ENCODE measurements around the gene TCL1B. TPM values are rescaled to one million over a fixed set of nuclear protein-coding genes. Genes with fewer than 3 reads are reported as not detected.

TCL1B gene
- total RNA-seq, 1 donor from 2014 or later = not detected

- Histone ChIP-seq H3K4me1 (ENCODE audit: insufficient read depth, low read length) (no peaks in the 10 kb centered on the region), H3K27me3 (ENCODE audit: insufficient read depth, low read length) (no peaks in the 10 kb centered on the region), H4K20me1 (ENCODE audit: insufficient read depth, low read length) (no peaks in the 10 kb centered on the region), H3K9me3 (ENCODE audit: insufficient read depth, low read depth, low read length) (no peaks in the 10 kb centered on the region), H3K36me3 (ENCODE audit: insufficient read depth, low read length) (no peaks in the 10 kb centered on the region), H2AFZ (ENCODE audit: low read depth, low read length) (no peak overlapping the region), H3K27ac (ENCODE audit: low read depth, low read length) (no peak overlapping the region), H3K4me3 (ENCODE audit: insufficient read depth, low read depth, low read length) (no peak overlapping the region), H3K79me2 (ENCODE audit: insufficient read depth, low read length) (no peaks in the 10 kb centered on the region), H3K9ac (ENCODE audit: low read length) (no peak overlapping the region), H3K4me2 (ENCODE audit: low read length) (no peak overlapping the region)
- H3K27me3 Mint-ChIP-seq (ENCODE audit: low read depth, unreplicated experiment) = peaks cover 17% of the 10 kb centered on the region
- DNase-seq (ENCODE audit: low read depth) (no peak), FAIRE-seq (no peak)
- no peaks in the 10 kb centered on the region for H3K36me3 Mint-ChIP-seq (ENCODE audit: low read depth, unreplicated experiment)
- TF ChIP-seq EZH2 (IDR thresholded peaks at IDR 0.05; ENCODE audit: insufficient read depth, low read length) (no peak), CTCF (IDR thresholded peaks at IDR 0.05; ENCODE audit: insufficient read depth, low read depth, low read length) (no peak)
- no peaks in the 10 kb centered on the region for H3K4me1 Mint-ChIP-seq (ENCODE audit: low read depth, unreplicated experiment)
- H3K9me3 Mint-ChIP-seq (ENCODE audit: unreplicated experiment) = peaks cover 5% of the 10 kb centered on the region
- no peak overlapping the region for H3K27ac Mint-ChIP-seq (ENCODE audit: unreplicated experiment)
- no peak overlapping the region for H3K4me3 Mint-ChIP-seq (ENCODE audit: unreplicated experiment)
Measured at GRCh38 chr14:95645389-95645996, 40.7 kb upstream of the TCL1B start.

GRCh38 chr14:95647926-95648325, 38.3 kb upstream of the TCL1B start:
- H3K9me3 ChIP-seq (ENCODE audit: insufficient read depth, low read depth, low read length) = no peaks in the 10 kb centered on the region
- no peaks in the 10 kb centered on the region for H3K27me3 ChIP-seq (ENCODE audit: insufficient read depth, low read length)
- no peak overlapping the region for H3K9ac ChIP-seq (ENCODE audit: low read length)
- H3K79me2 ChIP-seq (ENCODE audit: insufficient read depth, low read length) = no peaks in the 10 kb centered on the region
- H3K9me3 Mint-ChIP-seq (ENCODE audit: unreplicated experiment) = peaks cover 4% of the 10 kb centered on the region
- H3K4me3 Mint-ChIP-seq (ENCODE audit: unreplicated experiment) = no peak overlapping the region
- no peaks in the 10 kb centered on the region for H3K36me3 Mint-ChIP-seq (ENCODE audit: low read depth, unreplicated experiment)
- H3K4me1 Mint-ChIP-seq (ENCODE audit: low read depth, unreplicated experiment) = peaks cover 3% of the 10 kb centered on the region
- DNase-seq (ENCODE audit: low read depth) (no peak), FAIRE-seq (no peak)
- no peak for TF ChIP-seq CTCF (IDR thresholded peaks at IDR 0.05; ENCODE audit: insufficient read depth, low read depth, low read length)
- no peaks in the 10 kb centered on the region for H3K4me1 ChIP-seq (ENCODE audit: insufficient read depth, low read length)
- H3K27ac ChIP-seq (ENCODE audit: low read depth, low read length) = no peak overlapping the region
- no peaks in the 10 kb centered on the region for H3K36me3 ChIP-seq (ENCODE audit: insufficient read depth, low read length)
- peaks cover 14% of the 10 kb centered on the region for H3K27me3 Mint-ChIP-seq (ENCODE audit: low read depth, unreplicated experiment)
- no peak overlapping the region for H3K4me3 ChIP-seq (ENCODE audit: insufficient read depth, low read depth, low read length)
- H4K20me1 ChIP-seq (ENCODE audit: insufficient read depth, low read length) = no peaks in the 10 kb centered on the region
- no peak overlapping the region for H3K4me2 ChIP-seq (ENCODE audit: low read length)
- no peak overlapping the region for H3K27ac Mint-ChIP-seq (ENCODE audit: unreplicated experiment)
- no peak overlapping the region for H2AFZ ChIP-seq (ENCODE audit: low read depth, low read length)

GRCh38 chr14:95649230-95649629, 37.0 kb upstream of the TCL1B start:
- Histone ChIP-seq H3K9me3 (ENCODE audit: insufficient read depth, low read depth, low read length) (no peaks in the 10 kb centered on the region), H3K4me3 (ENCODE audit: insufficient read depth, low read depth, low read length) (no peak overlapping the region), H3K79me2 (ENCODE audit: insufficient read depth, low read length) (no peaks in the 10 kb centered on the region), H3K4me2 (ENCODE audit: low read length) (no peak overlapping the region), H4K20me1 (ENCODE audit: insufficient read depth, low read length) (no peaks in the 10 kb centered on the region), H3K9ac (ENCODE audit: low read length) (no peak overlapping the region), H3K27me3 (ENCODE audit: insufficient read depth, low read length) (no peaks in the 10 kb centered on the region), H3K27ac (ENCODE audit: low read depth, low read length) (no peak overlapping the region), H3K4me1 (ENCODE audit: insufficient read depth, low read length) (no peaks in the 10 kb centered on the region), H2AFZ (ENCODE audit: low read depth, low read length) (no peak overlapping the region), H3K36me3 (ENCODE audit: insufficient read depth, low read length) (no peaks in the 10 kb centered on the region)
- FAIRE-seq = no peak
- Mint-ChIP-seq H3K4me1 (ENCODE audit: low read depth, unreplicated experiment) (peaks cover 3% of the 10 kb centered on the region), H3K27me3 (ENCODE audit: low read depth, unreplicated experiment) (peaks cover 14% of the 10 kb centered on the region), H3K36me3 (ENCODE audit: low read depth, unreplicated experiment) (no peaks in the 10 kb centered on the region), H3K4me3 (ENCODE audit: unreplicated experiment) (no peak overlapping the region), H3K27ac (ENCODE audit: unreplicated experiment) (no peak overlapping the region), H3K9me3 (ENCODE audit: unreplicated experiment) (peaks cover 4% of the 10 kb centered on the region)
- DNase-seq (ENCODE audit: low read depth) = no peak
- TF ChIP-seq CTCF (IDR thresholded peaks at IDR 0.05; ENCODE audit: insufficient read depth, low read depth, low read length) (no peak), EZH2 (IDR thresholded peaks at IDR 0.05; ENCODE audit: insufficient read depth, low read length) (no peak)

Data from astrocyte (in vitro differentiated cells and primary cell).